PC-3 (cell line): ENCODE data around the gene AP5S1. TPM values are rescaled to one million over a fixed set of nuclear protein-coding genes. Genes with fewer than 3 reads are reported as not detected.

Source experiments
- ATAC-seq: fragments of 200-7000 bp; cut with Tn5 transposase; 2 replicates; pipeline ENCODE4 v1.9.1; 2020; ENCODE audit warnings: mild to moderate bottlenecking, moderate library complexity
- BruUV-seq: library from RNA; stranded (reverse); fragments of 400-500 nt; replicated peaks from 2 replicates; lab custom pipeline; 2021; lab: Mats Ljungman, UMichigan
- CTCF ChIA-PET: fragments of 300-600 bp; sonication (Branson Sonifier 250); formaldehyde crosslinking; loops from one replicate; lab custom pipeline; 2022; ENCODE audit warnings: antibody characterized with exemption; lab: Charles Lee
- POLR2A ChIA-PET: fragments of 300-600 bp; sonication (Branson Sonifier 250); formaldehyde crosslinking; loops from one replicate; lab custom pipeline; 2022; ENCODE audit warnings: antibody characterized with exemption; ENCODE audit not compliant: unreplicated experiment; lab: Charles Lee
- DNase-seq: peaks from one replicate; pipeline ENCODE4 v3.0.0-alpha.2; 2015
- H2AFZ ChIP-seq: fragments of 300-600 bp; sonication (generic); 2 replicates; pipeline ENCODE4 v1.6.0; 2016; ENCODE audit warnings: antibody characterized with exemption, low read length
- H3F3A ChIP-seq: fragments of 300-600 bp; sonication (generic); one replicate; pipeline ENCODE4 v1.6.0; 2017; ENCODE audit warnings: antibody characterized with exemption, low read length, control low read depth, mild to moderate bottlenecking; ENCODE audit not compliant: unreplicated experiment
- H3K27ac ChIP-seq: fragments of 300-600 bp; sonication (generic); 2 replicates; pipeline ENCODE4 v1.5.1; 2016; ENCODE audit warnings: mild to moderate bottlenecking, low read length
- H3K27me3 ChIP-seq: fragments of 300-600 bp; sonication (generic); 2 replicates; pipeline ENCODE4 v1.6.1; 2016; ENCODE audit warnings: low read length, mixed read lengths
- H3K36me3 ChIP-seq: fragments of 300-600 bp; sonication (generic); 2 replicates; pipeline ENCODE4 v1.6.1; 2016; ENCODE audit warnings: low read depth, mixed run types, low read length, mixed read lengths
- H3K4me1 ChIP-seq: fragments of 300-600 bp; sonication (generic); 2 replicates; pipeline ENCODE4 v1.5.1; 2016; ENCODE audit warnings: low read length; ENCODE audit not compliant: insufficient read depth
- H3K4me2 ChIP-seq: fragments of 300-600 bp; sonication (generic); 2 replicates; pipeline ENCODE4 v1.6.0; 2016; ENCODE audit warnings: low read length
- H3K4me3 ChIP-seq: fragments of 300-600 bp; sonication (generic); 2 replicates; pipeline ENCODE4 v1.5.1; 2016; ENCODE audit warnings: mild to moderate bottlenecking, low read length, mixed read lengths
- H3K79me2 ChIP-seq: fragments of 300-600 bp; sonication (generic); 2 replicates; pipeline ENCODE4 v1.6.1; 2017; ENCODE audit warnings: low read length, mixed read lengths
- H3K9ac ChIP-seq: fragments of 300-600 bp; sonication (generic); 2 replicates; pipeline ENCODE4 v1.6.0; 2016; ENCODE audit warnings: mild to moderate bottlenecking, low read length
- H3K9me2 ChIP-seq: fragments of 300-600 bp; sonication (generic); replicated peaks from 2 replicates; pipeline ENCODE4 v1.6.1; 2016; ENCODE audit warnings: mixed run types, low read length, mixed read lengths
- H3K9me3 ChIP-seq: fragments of 300-600 bp; sonication (generic); 2 replicates; pipeline ENCODE4 v1.6.1; 2016; ENCODE audit warnings: low read length, mixed read lengths
- H4K20me1 ChIP-seq: fragments of 300-600 bp; sonication (generic); 2 replicates; pipeline ENCODE4 v1.6.1; 2016; ENCODE audit warnings: low read length, mixed read lengths
- EZH2 ChIP-seq: fragments of 300-600 bp; sonication (generic); IDR thresholded peaks from one replicate; pipeline ENCODE4 v1.6.1; 2017; ENCODE audit warnings: antibody characterized with exemption, mild to moderate bottlenecking, low read length; ENCODE audit not compliant: unreplicated experiment
- EZH2phosphoT487 ChIP-seq: fragments of 300-600 bp; sonication (generic); IDR thresholded peaks from 2 replicates; pipeline ENCODE4 v1.6.1; 2018; ENCODE audit warnings: mild to moderate bottlenecking, antibody characterized with exemption, low read length, borderline replicate concordance
- intact Hi-C: fragments of 100-400 bp; cut with micrococcal nuclease; formaldehyde crosslinking; loops from 2 replicates; pipeline ENCODE4 v1.9.0; 2023
- total RNA-seq: library from RNA; depleted of rRNA; stranded (reverse); fragments of >200 nt; gene quantifications from 2 replicates; pipeline ENCODE4 v1.2.3, GENCODE V29; 2014
- TF ChIP-seq, protein P1 (sequence below): fragments of 300-600 bp; sonication (generic); conservative IDR thresholded peaks from 2 replicates; pipeline ENCODE4 v1.5.1; 2017; ENCODE audit warnings: antibody characterized with exemption, low read depth, mild to moderate bottlenecking, low read length

The AP5S1 gene
- total RNA-seq, 1 experiment from 2014 or later = 31.4 TPM

DNA sequence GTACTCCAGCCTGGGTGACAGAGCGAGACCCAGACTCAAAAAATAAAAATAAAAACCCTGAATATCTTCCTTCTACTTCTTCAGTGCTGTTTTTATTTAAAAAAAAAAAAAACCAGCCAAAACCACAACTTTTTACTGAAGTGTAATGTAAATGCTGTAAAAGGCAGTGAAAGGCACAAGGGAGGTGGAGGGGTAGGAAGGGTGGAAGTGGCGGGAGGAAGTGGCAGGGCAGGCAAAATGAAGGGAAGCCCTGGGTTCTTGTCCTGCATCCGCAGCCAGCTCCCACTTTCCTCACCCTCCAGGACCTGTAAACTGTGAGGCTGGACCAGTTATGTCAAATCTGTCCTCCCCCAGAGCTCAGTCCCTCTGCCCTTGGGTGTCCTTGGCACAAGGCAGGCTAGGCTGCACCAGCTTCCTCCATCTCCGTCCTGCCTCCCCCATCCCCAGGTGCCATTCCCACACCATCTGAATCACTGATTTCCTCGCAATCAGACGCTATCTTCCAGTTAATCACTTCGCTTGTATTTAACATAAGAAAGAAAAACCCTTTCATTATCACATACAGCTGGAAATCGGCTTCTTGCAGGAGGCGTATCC is 55.1 kb downstream of the AP5S1 start:
- no peaks in the 10 kb centered on the region for H3K79me2 ChIP-seq
- H3K4me3 ChIP-seq = no peak overlapping the region
- ChIA-PET POLR2A (no interaction called here), CTCF (no interaction called here)
- H3K36me3 ChIP-seq = peaks cover 24% of the 10 kb centered on the region
- intact Hi-C loops = no loop called here
- H3F3A ChIP-seq = no peaks in the 10 kb centered on the region
- H3K4me1 ChIP-seq = no peaks in the 10 kb centered on the region
- BruUV-seq = no TSS peak
- no peak overlapping the region for H3K27ac ChIP-seq
- H3K9me2 ChIP-seq = no peaks in the 10 kb centered on the region
- DNase-seq (no peak), ATAC-seq (no peak; the same call in 1 of the 2 replicates)
- H4K20me1 ChIP-seq = no peaks in the 10 kb centered on the region
- H3K4me2 ChIP-seq = no peak overlapping the region
- H2AFZ ChIP-seq = no peak overlapping the region
- H3K9me3 ChIP-seq = no peaks in the 10 kb centered on the region
- H3K9ac ChIP-seq = no peak overlapping the region
- TF ChIP-seq EZH2 = no peak
- TF ChIP-seq, protein P1, sequence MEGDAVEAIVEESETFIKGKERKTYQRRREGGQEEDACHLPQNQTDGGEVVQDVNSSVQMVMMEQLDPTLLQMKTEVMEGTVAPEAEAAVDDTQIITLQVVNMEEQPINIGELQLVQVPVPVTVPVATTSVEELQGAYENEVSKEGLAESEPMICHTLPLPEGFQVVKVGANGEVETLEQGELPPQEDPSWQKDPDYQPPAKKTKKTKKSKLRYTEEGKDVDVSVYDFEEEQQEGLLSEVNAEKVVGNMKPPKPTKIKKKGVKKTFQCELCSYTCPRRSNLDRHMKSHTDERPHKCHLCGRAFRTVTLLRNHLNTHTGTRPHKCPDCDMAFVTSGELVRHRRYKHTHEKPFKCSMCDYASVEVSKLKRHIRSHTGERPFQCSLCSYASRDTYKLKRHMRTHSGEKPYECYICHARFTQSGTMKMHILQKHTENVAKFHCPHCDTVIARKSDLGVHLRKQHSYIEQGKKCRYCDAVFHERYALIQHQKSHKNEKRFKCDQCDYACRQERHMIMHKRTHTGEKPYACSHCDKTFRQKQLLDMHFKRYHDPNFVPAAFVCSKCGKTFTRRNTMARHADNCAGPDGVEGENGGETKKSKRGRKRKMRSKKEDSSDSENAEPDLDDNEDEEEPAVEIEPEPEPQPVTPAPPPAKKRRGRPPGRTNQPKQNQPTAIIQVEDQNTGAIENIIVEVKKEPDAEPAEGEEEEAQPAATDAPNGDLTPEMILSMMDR = no peak
- no peak for TF ChIP-seq EZH2phosphoT487
- no peaks in the 10 kb centered on the region for H3K27me3 ChIP-seq

DNA sequence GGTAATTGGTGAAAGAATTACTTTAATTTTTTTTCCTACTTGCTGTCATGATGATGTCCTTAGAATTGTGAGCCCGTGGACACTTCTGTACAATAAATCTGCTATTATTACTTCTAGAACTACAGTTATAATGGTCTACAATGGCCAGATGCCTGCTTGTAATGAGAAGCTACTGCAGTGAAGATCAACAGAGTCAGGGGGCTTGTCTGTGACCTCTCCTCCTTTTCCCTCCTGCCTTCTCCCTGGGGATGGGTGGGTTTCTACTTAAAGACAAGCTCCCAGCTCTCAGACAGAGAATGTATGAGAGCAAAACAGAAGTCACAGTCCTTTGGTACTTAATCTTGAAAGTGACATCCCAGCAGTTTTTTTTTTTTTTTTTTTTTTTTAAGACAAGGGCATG is 55.7 kb downstream of the AP5S1 start:
- CTCF ChIA-PET = no interaction called here
- BruUV-seq = no TSS peak
- Histone ChIP-seq H3K9me3 (no peaks in the 10 kb centered on the region), H3K36me3 (peaks cover 24% of the 10 kb centered on the region), H3K4me3 (no peak overlapping the region), H3K9ac (no peak overlapping the region), H2AFZ (no peak overlapping the region), H3K27me3 (no peaks in the 10 kb centered on the region), H3F3A (no peaks in the 10 kb centered on the region), H3K27ac (no peak overlapping the region), H4K20me1 (no peaks in the 10 kb centered on the region), H3K9me2 (no peaks in the 10 kb centered on the region), H3K79me2 (no peaks in the 10 kb centered on the region), H3K4me2 (no peak overlapping the region), H3K4me1 (no peaks in the 10 kb centered on the region)
- ATAC-seq = no peak
- TF ChIP-seq EZH2phosphoT487 (no peak), EZH2 (no peak)
- TF ChIP-seq, protein P1 = no peak
- POLR2A ChIA-PET = no interaction called here
- intact Hi-C loops = no loop called here
- DNase-seq = no peak

DNA sequence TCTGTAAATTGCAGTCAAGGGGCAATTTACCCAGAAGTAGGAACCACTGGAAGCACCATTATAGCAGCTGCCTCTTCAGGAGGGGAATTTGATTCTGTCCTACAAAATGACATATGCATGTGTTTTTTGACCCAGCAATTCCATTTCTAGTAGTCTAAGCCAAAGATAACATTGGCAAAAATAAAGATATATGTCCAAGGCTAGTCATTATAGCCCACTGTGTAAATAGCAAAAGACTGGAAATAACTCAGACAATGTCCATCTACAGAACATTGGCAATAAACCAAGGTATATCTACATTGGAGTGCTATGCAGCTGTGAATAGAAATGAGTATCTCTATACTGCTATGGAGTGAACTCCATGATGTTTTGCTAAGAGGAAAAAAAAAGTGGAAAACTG is 56.3 kb downstream of the AP5S1 start:
- ATAC-seq = no peak

More for the DNA sequence above, 56.3 kb downstream of the AP5S1 start:
- Histone ChIP-seq H3K79me2 (no peaks in the 10 kb centered on the region), H3K27ac (no peak overlapping the region), H3K4me2 (no peak overlapping the region), H3K4me1 (no peaks in the 10 kb centered on the region), H2AFZ (no peak overlapping the region), H3K4me3 (no peak overlapping the region), H4K20me1 (no peaks in the 10 kb centered on the region), H3F3A (no peaks in the 10 kb centered on the region), H3K9me3 (no peaks in the 10 kb centered on the region), H3K9me2 (no peaks in the 10 kb centered on the region), H3K27me3 (no peaks in the 10 kb centered on the region), H3K36me3 (peaks cover 21% of the 10 kb centered on the region), H3K9ac (no peak overlapping the region)
- ChIA-PET POLR2A (no interaction called here), CTCF (no interaction called here)
- DNase-seq = no peak
- intact Hi-C loops = no loop called here
- BruUV-seq = no TSS peak
- TF ChIP-seq, protein P1 = no peak
- no peak for TF ChIP-seq EZH2
- no peak for TF ChIP-seq EZH2phosphoT487
